Retina (tissue), 1 donor: Measurements from ENCODE around the gene ZNF318.
"Not testable (repeated sequence)": the region's sequence is repeated elsewhere in the genome, so short reads cannot be mapped to it uniquely, and the experiment has no call there.

Source experiments
- DNase-seq: peaks from one replicate; pipeline ENCODE4 v3.0.0-alpha.2; 2016

ZNF318 gene

DNA sequence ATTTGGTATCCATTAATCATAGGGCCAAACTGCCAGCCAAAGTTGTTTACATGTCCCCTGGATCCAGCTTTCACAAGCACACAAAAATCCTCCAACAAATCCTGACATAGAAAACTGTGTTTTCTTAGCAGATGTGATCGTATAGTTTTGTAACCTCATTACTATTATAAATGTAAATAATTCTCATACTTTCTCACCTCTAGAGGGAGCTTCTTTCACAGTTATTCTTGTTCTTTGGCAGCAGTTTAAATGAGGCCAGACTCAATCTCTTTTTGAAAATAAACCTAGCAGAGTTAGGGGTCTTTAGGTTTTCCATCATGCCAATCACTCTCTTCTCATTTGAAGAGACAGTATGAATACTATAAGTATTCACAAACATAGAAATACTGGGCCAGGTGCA, 17.0 kb upstream of the ZNF318 start:
- DNase-seq = no peak

DNA sequence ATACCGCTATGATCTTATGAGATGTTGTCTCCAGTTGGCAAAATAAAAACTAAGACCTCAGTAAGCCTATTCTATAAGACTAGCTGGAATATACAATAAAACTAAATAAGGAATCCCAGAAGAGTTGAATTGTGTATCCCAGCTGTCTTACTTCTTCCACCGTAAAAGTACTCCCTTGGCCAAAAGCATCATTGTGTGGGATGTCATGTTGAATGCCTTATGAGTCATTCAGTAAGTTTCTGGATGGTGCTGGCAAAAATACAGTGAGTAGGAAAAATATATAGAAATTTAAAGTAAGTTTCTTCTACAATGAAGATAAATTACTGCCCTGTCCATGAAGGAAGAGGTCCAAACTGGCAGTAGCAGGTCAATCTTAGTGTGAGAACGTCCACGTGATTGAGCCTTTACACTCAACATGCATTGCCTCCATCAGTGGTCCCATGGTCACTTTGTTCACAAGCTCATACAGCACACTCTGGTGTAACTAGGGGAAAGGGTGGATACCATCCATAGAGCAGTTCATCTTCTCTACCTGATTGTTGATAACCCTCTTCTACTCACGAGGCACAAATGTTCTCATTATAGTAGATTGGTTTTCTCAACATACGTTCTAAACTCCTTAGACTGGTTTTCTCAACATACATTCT, 13.7 kb upstream of the ZNF318 start:
- no peak for DNase-seq

GRCh38 chr6:43380858-43381257, 11.4 kb upstream of the ZNF318 start:
- not testable (repeated sequence) for DNase-seq

GRCh38 chr6:43378631-43379030, 9.2 kb upstream of the ZNF318 start:
- DNase-seq = no peak

GRCh38 chr6:43377710-43378229, 8.3 kb upstream of the ZNF318 start:
- no peak for DNase-seq

GRCh38 chr6:43376551-43376981, 7.1 kb upstream of the ZNF318 start:
- no peak for DNase-seq

DNA sequence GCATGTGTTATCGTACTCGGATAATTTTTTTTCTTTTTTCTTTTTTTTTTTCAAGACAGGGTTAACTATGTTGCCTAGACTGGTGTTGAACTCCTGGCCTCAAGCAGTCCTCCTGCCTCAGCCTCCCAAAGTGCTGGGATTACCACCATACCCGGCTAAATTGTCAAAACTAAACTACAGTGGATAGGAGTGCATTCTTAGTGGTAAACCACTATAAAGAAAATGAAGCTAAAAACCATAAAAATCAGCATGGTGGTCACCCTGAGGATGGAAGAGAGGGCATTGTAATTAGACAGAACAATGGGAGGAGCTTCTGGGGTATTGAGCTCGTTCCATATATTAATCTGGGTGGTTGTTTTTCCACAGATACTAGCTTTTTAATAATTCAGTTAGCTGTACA, 6.2 kb upstream of the ZNF318 start:
- no peak for DNase-seq

DNA sequence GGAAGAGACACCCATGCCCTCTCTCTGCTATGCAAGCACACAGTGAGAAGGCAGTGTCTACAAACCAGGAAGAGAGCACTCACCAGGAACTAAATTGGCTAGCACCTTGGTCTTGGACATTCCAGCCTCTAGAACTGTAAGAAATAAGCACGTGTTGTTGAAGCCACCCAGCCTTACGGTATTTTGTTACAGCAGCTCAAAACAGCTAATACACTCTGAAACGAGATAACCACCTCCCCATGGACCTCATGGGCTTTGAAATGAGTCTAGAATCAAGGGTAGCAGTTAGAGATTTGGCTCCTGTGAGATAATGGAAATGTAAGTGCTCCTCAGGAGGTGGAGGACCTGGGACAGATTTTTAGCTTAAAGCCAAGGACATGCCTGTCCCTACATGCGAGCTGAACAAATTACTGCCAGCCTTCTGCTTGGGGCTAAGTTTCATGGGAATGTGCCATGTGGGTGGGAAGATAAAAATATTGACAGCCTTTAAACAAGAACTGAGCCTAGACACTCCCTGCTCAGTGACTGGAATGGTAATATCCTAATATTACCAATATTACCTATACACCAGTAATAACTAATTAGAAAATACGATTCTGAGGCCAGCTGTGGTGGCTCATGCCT, 3.9 kb upstream of the ZNF318 start:
- DNase-seq = no peak

- DNase-seq = not testable (repeated sequence)
These were observed 645 bp upstream of the ZNF318 start for GRCh38 chr6:43370003-43370580.

GRCh38 chr6:43368259-43369160, 937 bp downstream of the ZNF318 start:
- DNase-seq = peak; percentile 70

- DNase-seq = no peak
These were observed 2.0 kb downstream of the ZNF318 start for GRCh38 chr6:43367245-43367984.

GRCh38 chr6:43361269-43361668, 8.2 kb downstream of the ZNF318 start:
- DNase-seq = no peak

GRCh38 chr6:43359831-43360230, 9.6 kb downstream of the ZNF318 start:
- no peak for DNase-seq

- no peak for DNase-seq
These were observed 10.1 kb downstream of the ZNF318 start for GRCh38 chr6:43359381-43359780.

- no peak for DNase-seq
These were observed 13.4 kb downstream of the ZNF318 start for GRCh38 chr6:43355862-43356590.

- not testable (repeated sequence) for DNase-seq
These were observed 17.5 kb downstream of the ZNF318 start for GRCh38 chr6:43351951-43352350.

DNA sequence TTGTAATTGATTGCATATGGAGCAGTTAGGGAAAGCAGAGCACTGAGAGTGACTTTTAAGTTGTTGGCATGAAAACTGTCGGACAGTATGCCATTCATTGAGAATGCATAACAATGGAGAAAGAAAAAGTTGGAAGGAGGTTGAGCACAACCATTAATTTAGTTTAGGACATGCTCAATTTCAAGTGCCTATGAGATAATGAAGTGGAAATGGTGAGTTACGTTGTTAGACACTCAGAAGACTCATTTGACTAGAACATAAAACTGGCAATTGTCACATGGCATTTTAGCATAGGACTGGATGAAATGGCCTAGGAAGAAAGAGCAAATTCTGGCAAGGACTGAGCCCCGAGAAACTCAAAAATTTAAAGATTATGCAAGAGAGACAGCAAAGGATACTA, 22.0 kb downstream of the ZNF318 start:
- no peak for DNase-seq

- no peak for DNase-seq
These were observed 22.4 kb downstream of the ZNF318 start for GRCh38 chr6:43347021-43347420.

DNA sequence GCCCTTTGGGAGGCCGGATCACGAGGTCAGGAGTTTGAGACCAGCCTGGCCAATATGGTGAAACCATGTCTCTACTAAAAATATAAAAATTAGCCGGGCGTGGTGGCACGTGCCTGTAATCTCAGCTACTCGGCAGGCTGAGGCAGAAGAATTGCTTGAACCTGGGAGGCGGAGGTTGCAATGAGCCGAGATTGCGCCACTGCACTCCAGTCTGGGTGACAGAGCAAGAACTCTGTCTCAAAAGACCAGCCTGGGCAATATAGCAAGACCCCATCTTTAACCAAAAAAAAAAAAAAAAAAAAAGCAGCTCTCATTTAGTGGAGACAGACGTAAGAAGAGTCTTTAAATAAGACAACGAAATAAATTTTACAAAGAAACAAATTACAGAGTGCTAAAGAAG, 23.2 kb downstream of the ZNF318 start:
- DNase-seq = not testable (repeated sequence)

DNA sequence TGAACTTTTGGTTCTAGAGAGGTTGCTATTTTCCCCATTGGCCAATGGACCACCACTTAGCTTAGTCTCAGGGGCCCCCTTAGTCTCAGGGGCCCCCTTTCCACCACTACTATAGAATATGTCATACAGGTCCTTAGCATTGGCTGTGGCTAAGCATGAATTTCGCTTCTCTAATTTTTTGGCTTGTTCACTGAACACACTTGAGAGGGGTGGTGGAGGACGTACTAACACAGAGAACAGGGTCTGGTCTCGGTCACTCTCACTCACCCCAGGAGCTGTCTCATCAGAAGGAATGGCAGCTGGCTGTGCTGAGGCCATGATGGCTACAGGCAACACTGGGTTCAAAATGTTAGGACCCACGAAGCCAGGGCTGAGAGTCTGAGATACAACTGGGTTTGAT, 30.3 kb downstream of the ZNF318 start:
- no peak for DNase-seq

- DNase-seq = no peak
These were observed 31.2 kb downstream of the ZNF318 start for GRCh38 chr6:43338243-43338642.

GRCh38 chr6:43336382-43336781, 33.1 kb downstream of the ZNF318 start:
- no peak for DNase-seq
